Measurements from ENCODE around the gene FBXW12. TPM values are rescaled to one million over a fixed set of nuclear protein-coding genes. Genes with fewer than 3 reads are reported as not detected.
"Not testable (repeated sequence)": the region's sequence is repeated elsewhere in the genome, so short reads cannot be mapped to it uniquely, and the experiment has no call there.

The FBXW12 gene
- total and polyA plus RNA-seq, 4 donors, result not detected

GRCh38 chr3:48333346-48334245 lies 38.4 kb upstream of the FBXW12 start, which contains the start of gene SPINK8:
Gene SPINK8 (minus strand): TSS chr3:48333661. CDS start chr3:48328341, 5,320 bp downstream.
- not testable (repeated sequence) for DNase-seq (ENCODE audit: low spot score); H3K27me3 ChIP-seq (ENCODE audit: control insufficient read depth in 4 of 4, insufficient read depth in 4 of 4, low read length in 3 of 4); H3K36me3 ChIP-seq (ENCODE audit: control insufficient read depth in 4 of 4, insufficient read depth in 3 of 4, low read depth in 1 of 4, low read length in 3 of 4); H3K4me1 ChIP-seq (ENCODE audit: control insufficient read depth in 4 of 4, insufficient read depth in 4 of 4, low read length in 3 of 4); H3K9ac ChIP-seq (ENCODE audit: low read depth in 1 of 2, low read length in 2 of 2); H3K4me3 ChIP-seq (ENCODE audit: low read depth in 1 of 3, low read length in 3 of 3); H3K9me3 ChIP-seq (ENCODE audit: control insufficient read depth in 4 of 4, low read length in 3 of 4); H3K27ac ChIP-seq (ENCODE audit: low read depth in 1 of 2, low read length in 2 of 2)
- 65% methylated on average over 15 of the region's 15 CpGs for WGBS

GRCh38 chr3:48334605-48335004 lies 37.4 kb upstream of the FBXW12 start:
- TF ChIP-seq RAD21 (IDR thresholded peaks at IDR 0.05) (no peak), EGR1 (IDR thresholded peaks at IDR 0.05; ENCODE audit: low read depth in 2 of 2) (no peak), NR2F2 (IDR thresholded peaks at IDR 0.05) (no peak), HNF4G (IDR thresholded peaks at IDR 0.05) (no peak), REST (IDR thresholded peaks at IDR 0.05) (no peak), RXRA (IDR thresholded peaks at IDR 0.05) (no peak), JUND (IDR thresholded peaks at IDR 0.05) (no peak), ZBTB33 (IDR thresholded peaks at IDR 0.05) (no peak), FOXA2 (IDR thresholded peaks at IDR 0.05) (no peak), TAF1 (conservative IDR thresholded peaks at IDR 0.05) (no peak), GABPA (IDR thresholded peaks at IDR 0.05 in 1 of 2, conservative IDR thresholded peaks at IDR 0.05 in 1 of 2) (no peak), HNF4A (conservative IDR thresholded peaks at IDR 0.05) (no peak)
- TF ChIP-seq, protein P1, sequence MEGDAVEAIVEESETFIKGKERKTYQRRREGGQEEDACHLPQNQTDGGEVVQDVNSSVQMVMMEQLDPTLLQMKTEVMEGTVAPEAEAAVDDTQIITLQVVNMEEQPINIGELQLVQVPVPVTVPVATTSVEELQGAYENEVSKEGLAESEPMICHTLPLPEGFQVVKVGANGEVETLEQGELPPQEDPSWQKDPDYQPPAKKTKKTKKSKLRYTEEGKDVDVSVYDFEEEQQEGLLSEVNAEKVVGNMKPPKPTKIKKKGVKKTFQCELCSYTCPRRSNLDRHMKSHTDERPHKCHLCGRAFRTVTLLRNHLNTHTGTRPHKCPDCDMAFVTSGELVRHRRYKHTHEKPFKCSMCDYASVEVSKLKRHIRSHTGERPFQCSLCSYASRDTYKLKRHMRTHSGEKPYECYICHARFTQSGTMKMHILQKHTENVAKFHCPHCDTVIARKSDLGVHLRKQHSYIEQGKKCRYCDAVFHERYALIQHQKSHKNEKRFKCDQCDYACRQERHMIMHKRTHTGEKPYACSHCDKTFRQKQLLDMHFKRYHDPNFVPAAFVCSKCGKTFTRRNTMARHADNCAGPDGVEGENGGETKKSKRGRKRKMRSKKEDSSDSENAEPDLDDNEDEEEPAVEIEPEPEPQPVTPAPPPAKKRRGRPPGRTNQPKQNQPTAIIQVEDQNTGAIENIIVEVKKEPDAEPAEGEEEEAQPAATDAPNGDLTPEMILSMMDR (IDR thresholded peaks at IDR 0.05; ENCODE audit: low read depth, low read length, missing input control), result no peak
- TF ChIP-seq, protein P2, sequence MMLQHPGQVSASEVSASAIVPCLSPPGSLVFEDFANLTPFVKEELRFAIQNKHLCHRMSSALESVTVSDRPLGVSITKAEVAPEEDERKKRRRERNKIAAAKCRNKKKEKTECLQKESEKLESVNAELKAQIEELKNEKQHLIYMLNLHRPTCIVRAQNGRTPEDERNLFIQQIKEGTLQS (IDR thresholded peaks at IDR 0.05), result no peak

DNA sequence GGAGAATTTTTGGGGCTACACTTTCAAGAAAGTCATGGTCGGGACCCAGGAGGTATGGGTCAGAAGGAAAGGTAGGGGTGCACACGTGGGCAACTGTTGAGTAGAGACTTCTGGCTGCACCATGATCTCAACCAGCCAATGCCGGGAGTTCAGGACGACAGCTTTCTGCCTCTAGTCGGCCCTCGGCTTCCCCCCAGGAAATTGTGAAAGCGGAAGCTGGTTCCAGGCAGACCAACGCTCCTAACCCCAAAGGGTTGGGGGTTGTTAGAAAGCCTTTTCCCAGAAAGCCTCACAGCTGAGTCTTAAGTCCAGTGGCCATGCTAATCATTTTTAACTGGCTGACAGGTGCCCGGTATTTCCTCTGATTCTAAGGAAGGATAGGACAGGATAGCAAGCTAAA lies 36.7 kb upstream of the FBXW12 start:
- H3K9me3 ChIP-seq (ENCODE audit: control insufficient read depth in 4 of 4, low read length in 3 of 4); H3K4me3 ChIP-seq (ENCODE audit: low read depth in 1 of 3, low read length in 3 of 3); H3K27ac ChIP-seq (ENCODE audit: low read depth in 1 of 2, low read length in 2 of 2); H3K27me3 ChIP-seq (ENCODE audit: control insufficient read depth in 4 of 4, insufficient read depth in 4 of 4, low read length in 3 of 4); H3K9ac ChIP-seq (ENCODE audit: low read depth in 1 of 2, low read length in 2 of 2); H3K4me1 ChIP-seq (ENCODE audit: control insufficient read depth in 4 of 4, insufficient read depth in 4 of 4, low read length in 3 of 4); DNase-seq (ENCODE audit: low spot score); H3K36me3 ChIP-seq (ENCODE audit: control insufficient read depth in 4 of 4, insufficient read depth in 3 of 4, low read depth in 1 of 4, low read length in 3 of 4): not testable (repeated sequence)
- 77% methylated on average over 9 of the region's 9 CpGs for WGBS

More at GRCh38 chr3:48334605-48335004, 37.4 kb upstream of the FBXW12 start:
- no peaks in the 10 kb centered on the region for H3K27me3 ChIP-seq (ENCODE audit: control insufficient read depth in 4 of 4, insufficient read depth in 4 of 4, low read length in 3 of 4)
- no peak overlapping the region for H3K27ac ChIP-seq (ENCODE audit: low read depth in 1 of 2, low read length in 2 of 2)
- H3K9ac ChIP-seq (ENCODE audit: low read depth in 1 of 2, low read length in 2 of 2), result no peak overlapping the region
- H3K4me3 ChIP-seq (ENCODE audit: low read depth in 1 of 3, low read length in 3 of 3), result no peak overlapping the region
- WGBS, result 75% methylated on average over 3 of the region's 3 CpGs
- no peaks in the 10 kb centered on the region for H3K4me1 ChIP-seq (ENCODE audit: control insufficient read depth in 4 of 4, insufficient read depth in 4 of 4, low read length in 3 of 4)
- H3K9me3 ChIP-seq (ENCODE audit: control insufficient read depth in 4 of 4, low read length in 3 of 4), result no peaks in the 10 kb centered on the region
- no peaks in the 10 kb centered on the region for H3K36me3 ChIP-seq (ENCODE audit: control insufficient read depth in 4 of 4, insufficient read depth in 3 of 4, low read depth in 1 of 4, low read length in 3 of 4)
- DNase-seq (ENCODE audit: low spot score), result no peak

GRCh38 chr3:48337536-48337935 lies 34.5 kb upstream of the FBXW12 start:
- H3K36me3 ChIP-seq (ENCODE audit: control insufficient read depth in 4 of 4, insufficient read depth in 3 of 4, low read depth in 1 of 4, low read length in 3 of 4); DNase-seq (ENCODE audit: low spot score); H3K9me3 ChIP-seq (ENCODE audit: control insufficient read depth in 4 of 4, low read length in 3 of 4); H3K4me3 ChIP-seq (ENCODE audit: low read depth in 1 of 3, low read length in 3 of 3); H3K4me1 ChIP-seq (ENCODE audit: control insufficient read depth in 4 of 4, insufficient read depth in 4 of 4, low read length in 3 of 4); H3K27me3 ChIP-seq (ENCODE audit: control insufficient read depth in 4 of 4, insufficient read depth in 4 of 4, low read length in 3 of 4); H3K9ac ChIP-seq (ENCODE audit: low read depth in 1 of 2, low read length in 2 of 2); H3K27ac ChIP-seq (ENCODE audit: low read depth in 1 of 2, low read length in 2 of 2): not testable (repeated sequence)
- 88% methylated on average over 5 of the region's 5 CpGs for WGBS
